HEK293 (cell line): ENCODE data around the gene IRF2.

Source experiments
- CTCF ChIA-PET: fragments of 350-600 bp; formaldehyde crosslinking; extraction: SDS; loops from one replicate; lab custom pipeline; 2021; ENCODE audit warnings: antibody characterized with exemption; lab: Yijun Ruan, JAX
- POLR2A ChIA-PET: fragments of 300-600 bp; formaldehyde crosslinking; extraction: SDS; loops from one replicate; lab custom pipeline; 2020; ENCODE audit warnings: antibody characterized with exemption, inconsistent platforms; lab: Yijun Ruan, JAX
- H3K27ac ChIP-seq: fragments of 200-500 bp; sonication (Bioruptor generic); 2 replicates; pipeline ENCODE4 v1.5.1; 2014; ENCODE audit warnings: low read depth, low read length, control low read depth, inconsistent platforms; ENCODE audit errors: extremely low read depth
- H3K36me3 ChIP-seq, 2 experiments: fragments of 200-500 bp in 1 of 2; sonication (Bioruptor generic) in 1 of 2; 1 replicate in 1 of 2; 2 replicates in 1 of 2; pipeline ENCODE4 v1.5.1; 2014 to 2017; ENCODE audit warnings: inconsistent platforms in 2 of 2, low read length in 2 of 2; ENCODE audit not compliant: control insufficient read depth in 2 of 2, insufficient read depth in 1 of 2
- H3K4me1 ChIP-seq: fragments of 200-500 bp; sonication (Bioruptor generic); 2 replicates; pipeline ENCODE4 v1.5.1; 2014; ENCODE audit warnings: mild to moderate bottlenecking, low read length, inconsistent platforms; ENCODE audit not compliant: control insufficient read depth, insufficient read depth
- H3K4me3 ChIP-seq: 2 replicates; pipeline ENCODE4 v1.5.1; 2011; ENCODE audit warnings: low read depth, mild to moderate bottlenecking, control low read depth, low read length, moderate library complexity
- H3K9me3 ChIP-seq: fragments of 200-500 bp; sonication (Bioruptor generic); 2 replicates; pipeline ENCODE4 v1.5.1; 2014; ENCODE audit warnings: low read depth, low read length, inconsistent platforms; ENCODE audit not compliant: control insufficient read depth, insufficient read depth
- BCL11B ChIP-seq: fragments of 450-650 bp; formaldehyde crosslinking; IDR thresholded peaks from 2 replicates; pipeline ENCODE4 v1.5.1; 2016; ENCODE audit warnings: low read depth, missing biosample characterization, missing genetic modification characterization
- HOXD13 ChIP-seq: sonication (generic); formaldehyde crosslinking; IDR thresholded peaks from 2 replicates; pipeline ENCODE4 v1.8.0; 2022; ENCODE audit warnings: missing genetic modification reagents, borderline replicate concordance
- IKZF3 ChIP-seq: fragments of 450-650 bp; IDR thresholded peaks from 2 replicates; pipeline ENCODE4 v1.5.0; 2018; ENCODE audit warnings: missing biosample characterization, mild to moderate bottlenecking, missing genetic modification characterization, moderate library complexity
- KLF10 ChIP-seq: fragments of 450-650 bp; IDR thresholded peaks from 2 replicates; pipeline ENCODE4 v1.5.1; 2018; ENCODE audit warnings: missing biosample characterization, mild to moderate bottlenecking, missing genetic modification characterization
- KLF17 ChIP-seq: fragments of 450-650 bp; formaldehyde crosslinking; IDR thresholded peaks from 2 replicates; pipeline ENCODE4 v1.5.1; 2016; ENCODE audit warnings: missing biosample characterization, missing genetic modification characterization
- PRDM2 ChIP-seq: fragments of 450-650 bp; formaldehyde crosslinking; IDR thresholded peaks from 2 replicates; pipeline ENCODE4 v1.5.1; 2016; ENCODE audit warnings: missing biosample characterization, missing genetic modification characterization, borderline replicate concordance
- PRDM4 ChIP-seq: fragments of 450-650 bp; formaldehyde crosslinking; IDR thresholded peaks from 2 replicates; pipeline ENCODE4 v1.5.1; 2017; ENCODE audit warnings: missing biosample characterization, missing genetic modification characterization
- SETDB1 ChIP-seq: IDR thresholded peaks from one replicate; pipeline ENCODE4 v1.6.1; 2017; ENCODE audit warnings: mild to moderate bottlenecking, low read length, moderate library complexity, mixed read lengths; ENCODE audit not compliant: insufficient read length
- TCF7L2 ChIP-seq: IDR thresholded peaks from 2 replicates; pipeline ENCODE4 v1.6.1; 2011; ENCODE audit warnings: low read depth, mild to moderate bottlenecking, inconsistent platforms, low read length, moderate library complexity, borderline replicate concordance
- ZNF174 ChIP-seq: fragments of 450-650 bp; formaldehyde crosslinking; IDR thresholded peaks from 2 replicates; pipeline ENCODE4 v1.5.0; 2017; ENCODE audit warnings: missing biosample characterization, mild to moderate bottlenecking, missing genetic modification characterization
- ZNF221 ChIP-seq: fragments of 450-650 bp; formaldehyde crosslinking; IDR thresholded peaks from 2 replicates; pipeline ENCODE4 v1.5.1; 2017; ENCODE audit warnings: missing biosample characterization, missing genetic modification characterization, borderline replicate concordance
- ZNF324 ChIP-seq: fragments of 450-650 bp; formaldehyde crosslinking; IDR thresholded peaks from 2 replicates; pipeline ENCODE4 v1.5.1; 2016; ENCODE audit warnings: missing biosample characterization, missing genetic modification characterization
- ZNF391 ChIP-seq: fragments of 450-650 bp; formaldehyde crosslinking; IDR thresholded peaks from 2 replicates; pipeline ENCODE4 v1.5.1; 2016; ENCODE audit warnings: low read depth, missing biosample characterization, missing genetic modification characterization, borderline replicate concordance
- ZNF426 ChIP-seq: fragments of 450-650 bp; formaldehyde crosslinking; IDR thresholded peaks from 2 replicates; pipeline ENCODE4 v1.5.1; 2017; ENCODE audit warnings: missing biosample characterization, missing genetic modification characterization, mild to moderate bottlenecking, inconsistent platforms, moderate library complexity
- ZNF561 ChIP-seq: fragments of 450-650 bp; IDR thresholded peaks from 2 replicates; pipeline ENCODE4 v1.5.1; 2018; ENCODE audit warnings: missing biosample characterization, missing genetic modification characterization, borderline replicate concordance
- ZNF571 ChIP-seq: fragments of 450-650 bp; formaldehyde crosslinking; IDR thresholded peaks from 2 replicates; pipeline ENCODE4 v1.5.0; 2017; ENCODE audit warnings: missing biosample characterization, missing genetic modification characterization
- ZNF626 ChIP-seq: fragments of 450-650 bp; sonication (Bioruptor Pico); formaldehyde crosslinking; IDR thresholded peaks from 2 replicates; pipeline ENCODE4 v1.5.1; 2018; ENCODE audit warnings: missing biosample characterization, missing genetic modification characterization, inconsistent platforms
- ZNF677 ChIP-seq: fragments of 450-650 bp; IDR thresholded peaks from 2 replicates; pipeline ENCODE4 v1.5.0; 2018; ENCODE audit warnings: missing biosample characterization, mild to moderate bottlenecking, missing genetic modification characterization, moderate library complexity
- ZNF792 ChIP-seq: fragments of 450-650 bp; formaldehyde crosslinking; IDR thresholded peaks from 2 replicates; pipeline ENCODE4 v1.5.1; 2016; ENCODE audit warnings: missing biosample characterization, missing genetic modification characterization
- ZSCAN18 ChIP-seq: fragments of 450-650 bp; formaldehyde crosslinking; IDR thresholded peaks from 2 replicates; pipeline ENCODE4 v1.5.1; 2016; ENCODE audit warnings: missing biosample characterization, missing genetic modification characterization

The IRF2 gene

GRCh38 chr4:184446132-184446658, 28.2 kb downstream of the IRF2 start (continued):
- no peak for TF ChIP-seq PRDM2 (tag by site-specific recombination)
- TF ChIP-seq ZNF677 (tag by site-specific recombination) = no peak
- no peak for TF ChIP-seq ZNF324 (tag by site-specific recombination)
- TF ChIP-seq ZSCAN18 (tag by site-specific recombination) = no peak
- TF ChIP-seq ZNF426 = no peak
- TF ChIP-seq ZNF221 (tag by site-specific recombination) = no peak
- no peak for TF ChIP-seq SETDB1

DNA sequence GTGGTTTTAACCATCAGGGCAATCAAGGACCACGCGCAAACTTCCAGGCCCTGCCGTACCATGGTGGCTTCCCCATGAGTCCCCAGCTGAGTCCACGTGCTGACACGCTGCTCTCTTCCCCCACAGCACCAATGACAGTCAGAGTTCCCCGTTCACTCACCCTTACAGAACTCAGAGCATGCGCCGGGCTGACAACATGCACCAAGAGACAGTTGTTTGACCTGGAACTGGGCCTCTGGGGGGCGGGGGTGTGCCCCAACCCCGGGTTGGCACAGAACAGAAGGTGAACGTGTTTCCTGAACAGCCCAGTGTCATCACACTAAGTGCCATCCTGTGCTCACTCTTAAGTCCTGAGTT, 29.4 kb downstream of the IRF2 start:
- CTCF ChIA-PET = no interaction called here
- TF ChIP-seq ZNF792 (no peak), IKZF3 (tag by site-specific recombination) (no peak), KLF10 (tag by site-specific recombination) (no peak), BCL11B (no peak), ZNF174 (tag by site-specific recombination) (no peak), ZNF561 (tag by site-specific recombination) (no peak), ZNF571 (tag by site-specific recombination) (no peak), HOXD13 (CRISPR knock-in tag) (no peak), ZNF626 (tag by site-specific recombination) (no peak), TCF7L2 (no peak), ZNF391 (no peak), SETDB1 (no peak), PRDM4 (tag by site-specific recombination) (no peak), KLF17 (tag by site-specific recombination) (no peak)
- no peaks in the 10 kb centered on the region for H3K4me1 ChIP-seq
- H3K4me3 ChIP-seq = no peak overlapping the region
- no peak overlapping the region for H3K27ac ChIP-seq
- POLR2A ChIA-PET = no interaction called here
- H3K36me3 ChIP-seq = no peaks in the 10 kb centered on the region
- no peaks in the 10 kb centered on the region for H3K9me3 ChIP-seq
